GM19023 (cell line): ENCODE results near the gene TEX14.

ENCODE experiments used
- ATAC-seq: cut with Tn5 transposase; IDR thresholded peaks from one replicate; pipeline ENCODE4 v1.9.1; 2021; ENCODE audit warnings: mild to moderate bottlenecking, moderate library complexity; ENCODE audit not compliant: unreplicated experiment

TEX14 gene

GRCh38 chr17:58691701-58692238 lies at the start of gene TEX14:
Gene TEX14, minus strand, starts transcription at chr17:58692045. Its CDS starts 40,044 bp downstream, at chr17:58652001.
- no peak for ATAC-seq

- ATAC-seq, result no peak
Measured at GRCh38 chr17:58741121-58741625, 49.3 kb upstream of the TEX14 start.

GRCh38 chr17:58734811-58735210 lies 43.0 kb upstream of the TEX14 start:
- ATAC-seq, result no peak

- no peak for ATAC-seq
Measured at GRCh38 chr17:58734040-58734439, 42.2 kb upstream of the TEX14 start.

GRCh38 chr17:58730937-58731336 lies 39.1 kb upstream of the TEX14 start:
- ATAC-seq, result no peak

- ATAC-seq, result no peak
Measured at GRCh38 chr17:58728798-58729197, 37.0 kb upstream of the TEX14 start.

- ATAC-seq, result no peak
Measured at GRCh38 chr17:58722696-58723095, 30.9 kb upstream of the TEX14 start.

GRCh38 chr17:58722274-58722673 lies 30.4 kb upstream of the TEX14 start:
- ATAC-seq, result no peak

GRCh38 chr17:58710948-58711552 lies 19.2 kb upstream of the TEX14 start:
- ATAC-seq, result no peak

GRCh38 chr17:58706351-58707140 lies 14.7 kb upstream of the TEX14 start:
- ATAC-seq, result no peak

- no peak for ATAC-seq
Measured at GRCh38 chr17:58703916-58704286, 12.1 kb upstream of the TEX14 start.

GRCh38 chr17:58703137-58703915 lies 11.5 kb upstream of the TEX14 start:
- ATAC-seq, result no peak

GRCh38 chr17:58702708-58703107 lies 10.9 kb upstream of the TEX14 start:
- no peak for ATAC-seq

GRCh38 chr17:58702045-58702476 lies 10.2 kb upstream of the TEX14 start:
- ATAC-seq, result peak; percentile 63

GRCh38 chr17:58699771-58700170 lies 7.9 kb upstream of the TEX14 start:
- no peak for ATAC-seq

GRCh38 chr17:58694826-58695225 lies 3.0 kb upstream of the TEX14 start:
- ATAC-seq, result no peak

GRCh38 chr17:58694302-58694701 lies 2.5 kb upstream of the TEX14 start:
- no peak for ATAC-seq

GRCh38 chr17:58693751-58694150 lies 1.9 kb upstream of the TEX14 start:
- ATAC-seq, result no peak

GRCh38 chr17:58693208-58693607 lies 1.4 kb upstream of the TEX14 start:
- no peak for ATAC-seq

- ATAC-seq, result peak; percentile 97
Measured at GRCh38 chr17:58692239-58693055, 602 bp upstream of the TEX14 start, which contains the start of gene RAD51C. Gene RAD51C, plus strand, starts transcription at chr17:58692602. Its CDS starts 42 bp downstream, at chr17:58692644.
